ENCODE data around the gene ARHGEF39. TPM values are rescaled to one million over a fixed set of nuclear protein-coding genes. Genes with fewer than 3 reads are reported as not detected.
A peak's percentile ranks its signal among the peaks of the same experiment; 100 is the strongest.

ARHGEF39 gene
- total and polyA plus RNA-seq, 11 donors = 0.11 to 1.2 (median 0.27) TPM

DNA sequence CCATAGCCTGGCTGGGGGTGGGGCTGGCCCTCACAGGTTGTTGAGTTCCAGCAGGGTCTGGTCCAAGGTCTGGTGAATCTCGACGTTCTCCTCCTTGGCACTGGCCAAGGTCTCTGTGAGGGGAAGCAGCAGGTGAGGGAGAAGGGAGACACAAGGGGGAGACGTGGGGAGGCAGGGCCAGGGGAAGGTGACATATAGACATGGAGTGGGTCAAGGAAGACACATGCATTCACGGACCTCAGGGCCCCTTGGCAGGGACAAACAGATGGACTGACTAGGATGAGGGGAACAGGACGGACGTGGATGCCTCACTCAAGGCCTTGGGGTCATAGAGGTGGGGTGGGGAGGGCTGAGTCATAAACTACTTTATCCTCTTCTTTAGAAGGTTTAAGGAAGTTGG is 17.1 kb upstream of the ARHGEF39 start:
- DNase-seq = no peak
- TF ChIP-seq, protein P1, sequence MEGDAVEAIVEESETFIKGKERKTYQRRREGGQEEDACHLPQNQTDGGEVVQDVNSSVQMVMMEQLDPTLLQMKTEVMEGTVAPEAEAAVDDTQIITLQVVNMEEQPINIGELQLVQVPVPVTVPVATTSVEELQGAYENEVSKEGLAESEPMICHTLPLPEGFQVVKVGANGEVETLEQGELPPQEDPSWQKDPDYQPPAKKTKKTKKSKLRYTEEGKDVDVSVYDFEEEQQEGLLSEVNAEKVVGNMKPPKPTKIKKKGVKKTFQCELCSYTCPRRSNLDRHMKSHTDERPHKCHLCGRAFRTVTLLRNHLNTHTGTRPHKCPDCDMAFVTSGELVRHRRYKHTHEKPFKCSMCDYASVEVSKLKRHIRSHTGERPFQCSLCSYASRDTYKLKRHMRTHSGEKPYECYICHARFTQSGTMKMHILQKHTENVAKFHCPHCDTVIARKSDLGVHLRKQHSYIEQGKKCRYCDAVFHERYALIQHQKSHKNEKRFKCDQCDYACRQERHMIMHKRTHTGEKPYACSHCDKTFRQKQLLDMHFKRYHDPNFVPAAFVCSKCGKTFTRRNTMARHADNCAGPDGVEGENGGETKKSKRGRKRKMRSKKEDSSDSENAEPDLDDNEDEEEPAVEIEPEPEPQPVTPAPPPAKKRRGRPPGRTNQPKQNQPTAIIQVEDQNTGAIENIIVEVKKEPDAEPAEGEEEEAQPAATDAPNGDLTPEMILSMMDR (IDR thresholded peaks at IDR 0.05) = no peak
- TF ChIP-seq POLR2A (IDR thresholded peaks at IDR 0.05) = no peak
- H3K9me3 ChIP-seq = no peaks in the 10 kb centered on the region
- peak overlapping the region in 1 of 12 donors; percentile 98 for H3K27ac ChIP-seq
- H3K36me3 ChIP-seq = peaks cover 0 to 47% (median 38%) of the 10 kb centered on the region in 9 donors
- no peaks in the 10 kb centered on the region for H3K27me3 ChIP-seq
- WGBS, 4 donors = 63 to 75% (median 74%) methylated on average over 6 of the region's 6 CpGs
- peaks cover 2 to 28% (median 15%) of the 10 kb centered on the region in 12 donors for H3K4me1 ChIP-seq
- no peak for ATAC-seq
- no peak overlapping the region for H3K4me3 ChIP-seq
- intact Hi-C loops (cut with DNase I) = no loop called here

- peak in 1 of 4 donors; percentile 6 for ATAC-seq
- TF ChIP-seq, protein P1 (IDR thresholded peaks at IDR 0.05) = no peak
- TF ChIP-seq POLR2A (IDR thresholded peaks at IDR 0.05) = no peak
- no peaks in the 10 kb centered on the region for H3K9me3 ChIP-seq
- H3K27ac ChIP-seq = peak overlapping the region in 1 of 12 donors; percentile 98
- DNase-seq = no peak
- no peak overlapping the region for H3K4me3 ChIP-seq
- H3K36me3 ChIP-seq = peaks cover 0 to 47% (median 38%) of the 10 kb centered on the region in 9 donors
- intact Hi-C loops (cut with DNase I) = no loop called here
- H3K27me3 ChIP-seq = no peaks in the 10 kb centered on the region
- peaks cover 0 to 24% (median 10%) of the 10 kb centered on the region in 12 donors for H3K4me1 ChIP-seq
- WGBS, 4 donors = 40 to 69% (median 65%) methylated on average over 1 to 3 of the region's 3 CpGs; no CpG with 5 or more reads in 1 of the 4 donors
Measured at GRCh38 chr9:35681341-35682002, 16.5 kb upstream of the ARHGEF39 start.

- TF ChIP-seq POLR2A (IDR thresholded peaks at IDR 0.05) = no peak
- TF ChIP-seq, protein P1 (IDR thresholded peaks at IDR 0.05) = no peak
- peak in 2 of 4 donors; percentile 8 to 16 for ATAC-seq
- H3K4me3 ChIP-seq = no peak overlapping the region
- peaks cover 0 to 41% (median 35%) of the 10 kb centered on the region in 9 donors for H3K36me3 ChIP-seq
- H3K9me3 ChIP-seq = no peaks in the 10 kb centered on the region
- peaks cover 0 to 5% (median 0%) of the 10 kb centered on the region in 9 donors for H3K27me3 ChIP-seq
- H3K4me1 ChIP-seq = peaks cover 0 to 23% (median 10%) of the 10 kb centered on the region in 12 donors
- intact Hi-C loops (cut with DNase I) = no loop called here
- DNase-seq = no peak
- H3K27ac ChIP-seq = peak overlapping the region in 1 of 12 donors; percentile 98
- 50 to 53% (median 51%) methylated on average over 15 of the region's 15 CpGs for WGBS, 4 donors
Measured at GRCh38 chr9:35680331-35681105, 15.5 kb upstream of the ARHGEF39 start.

GRCh38 chr9:35679766-35680330 is 14.9 kb upstream of the ARHGEF39 start:
- TF ChIP-seq POLR2A (IDR thresholded peaks at IDR 0.05) = no peak
- TF ChIP-seq, protein P1 (IDR thresholded peaks at IDR 0.05) = no peak
- peaks cover 0 to 20% (median 11%) of the 10 kb centered on the region in 12 donors for H3K4me1 ChIP-seq
- peaks cover 0 to 8% (median 0%) of the 10 kb centered on the region in 9 donors for H3K27me3 ChIP-seq
- peak overlapping the region in 1 of 12 donors; percentile 98 for H3K27ac ChIP-seq
- H3K4me3 ChIP-seq = no peak overlapping the region
- DNase-seq = no peak
- WGBS, 4 donors = 83 to 95% (median 88%) methylated on average over 8 of the region's 8 CpGs
- intact Hi-C loops (cut with DNase I) = loop anchor here in 1 of 10 donors (5.0 kb wide), 1 partner anchor 32 kb away; no protein-coding TSS in a partner anchor
- H3K36me3 ChIP-seq = peaks cover 0 to 34% (median 29%) of the 10 kb centered on the region in 9 donors
- ATAC-seq = no peak
- no peaks in the 10 kb centered on the region for H3K9me3 ChIP-seq
